Neural cell (in vitro differentiated cells): Measurements from ENCODE around the gene SRP68.

Experiments used
- EP300 ChIP-seq: fragments of 450-650 bp; conservative IDR thresholded peaks from 2 replicates; pipeline ENCODE4 v1.6.1; 2014; ENCODE audit warnings: antibody characterized with exemption, mild to moderate bottlenecking, moderate library complexity; ENCODE audit not compliant: poor library complexity, severe bottlenecking
- POLR2AphosphoS5 ChIP-seq: IDR thresholded peaks from 2 replicates; pipeline ENCODE4 v1.6.1; 2012
- TF ChIP-seq, protein P1 (sequence below): fragments of 450-650 bp; IDR thresholded peaks from 2 replicates; pipeline ENCODE4 v1.5.1; 2014; ENCODE audit warnings: antibody characterized with exemption, mild to moderate bottlenecking, moderate library complexity; ENCODE audit not compliant: poor library complexity, severe bottlenecking
- TF ChIP-seq, protein P2 (sequence below): IDR thresholded peaks from 2 replicates; pipeline ENCODE4 v1.6.1; 2012; ENCODE audit warnings: borderline replicate concordance

DNA sequence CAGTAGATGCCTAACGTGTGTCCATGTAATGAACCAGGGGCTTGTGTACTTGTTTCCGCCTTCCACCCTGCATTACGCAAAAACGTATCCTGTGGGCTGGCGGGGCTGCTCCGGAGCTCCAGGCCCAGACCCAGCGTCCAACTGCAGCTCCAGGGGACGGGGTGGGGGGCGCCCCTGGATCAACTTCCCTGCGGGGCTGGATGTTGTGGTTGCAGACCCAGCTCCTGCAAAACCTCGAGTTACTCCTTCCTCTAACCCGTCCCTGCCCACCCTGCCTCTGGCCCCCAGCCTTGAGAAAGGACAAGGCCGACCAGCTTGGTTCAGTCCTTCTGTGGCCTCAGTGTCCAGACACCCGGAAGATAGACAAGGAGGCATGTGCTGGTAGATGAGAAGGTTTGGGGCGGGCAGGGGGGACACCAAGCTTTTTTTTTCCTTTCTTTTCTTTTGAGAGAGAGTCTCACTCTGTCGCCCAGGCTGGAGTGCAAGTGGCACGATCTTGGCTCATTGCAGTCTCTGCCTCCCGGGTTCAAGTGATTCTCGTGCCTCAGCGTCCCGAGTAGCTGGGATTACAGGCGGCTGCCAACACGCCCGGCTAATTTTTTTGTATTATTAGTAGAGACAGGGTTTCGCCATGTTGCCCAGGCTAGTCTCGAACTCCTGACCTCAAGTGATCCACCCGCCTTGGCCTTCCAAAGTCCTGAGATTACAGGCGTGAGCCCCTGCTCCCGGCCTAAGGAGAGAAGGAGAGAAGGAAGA lies 32.0 kb upstream of the SRP68 start:
- TF ChIP-seq EP300 (no peak), POLR2AphosphoS5 (no peak)
- TF ChIP-seq, protein P1, sequence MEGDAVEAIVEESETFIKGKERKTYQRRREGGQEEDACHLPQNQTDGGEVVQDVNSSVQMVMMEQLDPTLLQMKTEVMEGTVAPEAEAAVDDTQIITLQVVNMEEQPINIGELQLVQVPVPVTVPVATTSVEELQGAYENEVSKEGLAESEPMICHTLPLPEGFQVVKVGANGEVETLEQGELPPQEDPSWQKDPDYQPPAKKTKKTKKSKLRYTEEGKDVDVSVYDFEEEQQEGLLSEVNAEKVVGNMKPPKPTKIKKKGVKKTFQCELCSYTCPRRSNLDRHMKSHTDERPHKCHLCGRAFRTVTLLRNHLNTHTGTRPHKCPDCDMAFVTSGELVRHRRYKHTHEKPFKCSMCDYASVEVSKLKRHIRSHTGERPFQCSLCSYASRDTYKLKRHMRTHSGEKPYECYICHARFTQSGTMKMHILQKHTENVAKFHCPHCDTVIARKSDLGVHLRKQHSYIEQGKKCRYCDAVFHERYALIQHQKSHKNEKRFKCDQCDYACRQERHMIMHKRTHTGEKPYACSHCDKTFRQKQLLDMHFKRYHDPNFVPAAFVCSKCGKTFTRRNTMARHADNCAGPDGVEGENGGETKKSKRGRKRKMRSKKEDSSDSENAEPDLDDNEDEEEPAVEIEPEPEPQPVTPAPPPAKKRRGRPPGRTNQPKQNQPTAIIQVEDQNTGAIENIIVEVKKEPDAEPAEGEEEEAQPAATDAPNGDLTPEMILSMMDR = no peak
- TF ChIP-seq, protein P2, sequence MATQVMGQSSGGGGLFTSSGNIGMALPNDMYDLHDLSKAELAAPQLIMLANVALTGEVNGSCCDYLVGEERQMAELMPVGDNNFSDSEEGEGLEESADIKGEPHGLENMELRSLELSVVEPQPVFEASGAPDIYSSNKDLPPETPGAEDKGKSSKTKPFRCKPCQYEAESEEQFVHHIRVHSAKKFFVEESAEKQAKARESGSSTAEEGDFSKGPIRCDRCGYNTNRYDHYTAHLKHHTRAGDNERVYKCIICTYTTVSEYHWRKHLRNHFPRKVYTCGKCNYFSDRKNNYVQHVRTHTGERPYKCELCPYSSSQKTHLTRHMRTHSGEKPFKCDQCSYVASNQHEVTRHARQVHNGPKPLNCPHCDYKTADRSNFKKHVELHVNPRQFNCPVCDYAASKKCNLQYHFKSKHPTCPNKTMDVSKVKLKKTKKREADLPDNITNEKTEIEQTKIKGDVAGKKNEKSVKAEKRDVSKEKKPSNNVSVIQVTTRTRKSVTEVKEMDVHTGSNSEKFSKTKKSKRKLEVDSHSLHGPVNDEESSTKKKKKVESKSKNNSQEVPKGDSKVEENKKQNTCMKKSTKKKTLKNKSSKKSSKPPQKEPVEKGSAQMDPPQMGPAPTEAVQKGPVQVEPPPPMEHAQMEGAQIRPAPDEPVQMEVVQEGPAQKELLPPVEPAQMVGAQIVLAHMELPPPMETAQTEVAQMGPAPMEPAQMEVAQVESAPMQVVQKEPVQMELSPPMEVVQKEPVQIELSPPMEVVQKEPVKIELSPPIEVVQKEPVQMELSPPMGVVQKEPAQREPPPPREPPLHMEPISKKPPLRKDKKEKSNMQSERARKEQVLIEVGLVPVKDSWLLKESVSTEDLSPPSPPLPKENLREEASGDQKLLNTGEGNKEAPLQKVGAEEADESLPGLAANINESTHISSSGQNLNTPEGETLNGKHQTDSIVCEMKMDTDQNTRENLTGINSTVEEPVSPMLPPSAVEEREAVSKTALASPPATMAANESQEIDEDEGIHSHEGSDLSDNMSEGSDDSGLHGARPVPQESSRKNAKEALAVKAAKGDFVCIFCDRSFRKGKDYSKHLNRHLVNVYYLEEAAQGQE = no peak
